ENCODE results near the gene ERC1. TPM values are rescaled to one million over a fixed set of nuclear protein-coding genes. Genes with fewer than 3 reads are reported as not detected.

ERC1 gene
- total and polyA plus RNA-seq, 9 of the 15 experiments (the other 6 are each of a cell fraction or from before 2014, with no cell fraction given), result 0.74 to 11.8 (median 4.8) TPM

- Histone ChIP-seq H4K20me1 (replicated peaks; ENCODE audit: control insufficient read depth, insufficient read depth, low read length) (no peaks in the 10 kb centered on the region), H3K4me3 (no peak overlapping the region), H3K27me3 (ENCODE audit: control insufficient read depth in 2 of 2, insufficient read depth in 2 of 2, low read length in 2 of 2) (no peaks in the 10 kb centered on the region), H3K36me3 (ENCODE audit: control insufficient read depth, insufficient read depth, low read length) (no peaks in the 10 kb centered on the region; the same call in 2 of the 3 replicates), H2AFZ (ENCODE audit: low read depth, low read length) (no peak overlapping the region), H3K79me2 (ENCODE audit: control insufficient read depth, insufficient read depth, low read length) (no peaks in the 10 kb centered on the region), H3K27ac (ENCODE audit: extremely low read depth, low read depth, low read length) (no peak overlapping the region), H3K4me1 (replicated peaks in 1 of 2; ENCODE audit: control insufficient read depth in 2 of 2, insufficient read depth in 2 of 2, low read length in 2 of 2) (peaks cover 20 to 22% of the 10 kb centered on the region in 2 experiments; a peak in 4 of 5 replicates), H3K4me2 (ENCODE audit: insufficient read depth, low read length) (no peak overlapping the region), H3K9ac (ENCODE audit: insufficient read depth in 1 of 2, low read depth in 2 of 2, low read length in 2 of 2) (no peak overlapping the region), H3K9me1 (ENCODE audit: control insufficient read depth, insufficient read depth, low read length) (no peaks in the 10 kb centered on the region), H3K9me3 (replicated peaks; ENCODE audit: control insufficient read depth, insufficient read depth, low read depth, low read length) (no peaks in the 10 kb centered on the region; the same call in 1 of the 2 replicates)
- in situ Hi-C loops (cut with MboI) (no loop called here), intact Hi-C loops (cut with micrococcal nuclease) (no loop called here)
- 95% methylated on average over 14 of the region's 15 CpGs for WGBS (ENCODE audit: insufficient coverage, low coverage, missing lambda C conversion rate)
- ChIA-PET POLR2A (no interaction called here), CTCF (ENCODE audit: low intra/inter-chr PET ratio) (no interaction called here)
- no peak for FAIRE-seq
- TF ChIP-seq ZNF740 (CRISPR knock-in tag; IDR thresholded peaks at IDR 0.05) (no peak), ZNF740 (tag; IDR thresholded peaks at IDR 0.05) (no peak), NFRKB (IDR thresholded peaks at IDR 0.05; ENCODE audit: low read depth) (no peak), ZNF668 (CRISPR knock-in tag; IDR thresholded peaks at IDR 0.05) (no peak), HSF4 (CRISPR knock-in tag; IDR thresholded peaks at IDR 0.05; ENCODE audit: borderline replicate concordance) (no peak), CEBPG (CRISPR knock-in tag; IDR thresholded peaks at IDR 0.05) (no peak), CEBPG (tag; conservative IDR thresholded peaks at IDR 0.05 in 1 of 2, IDR thresholded peaks at IDR 0.05 in 1 of 2) (no peak), ZNF518B (CRISPR knock-in tag; IDR thresholded peaks at IDR 0.05) (no peak), NKRF (IDR thresholded peaks at IDR 0.05; ENCODE audit: borderline replicate concordance) (no peak)
- no peak for ATAC-seq
- no peak for DNase-seq (ENCODE audit: extremely low read depth in 1 of 4, low spot score in 3 of 4)
- BruUV-seq (replicated peaks), result no TSS peak
Observed at GRCh38 chr12:1493781-1494565, 502.9 kb downstream of the ERC1 start.

All from K562 (cell line).